HG03045 (cell line): Measurements from ENCODE around the gene PTGR1.
A peak's percentile ranks its signal among the peaks of the same experiment; 100 is the strongest.
"Not testable (repeated sequence)": the region's sequence is repeated elsewhere in the genome, so short reads cannot be mapped to it uniquely, and the experiment has no call there.

ENCODE experiments used
- ATAC-seq: cut with Tn5 transposase; IDR thresholded peaks from one replicate; pipeline ENCODE4 v1.9.1; 2021; ENCODE audit warnings: mild to moderate bottlenecking, moderate library complexity; ENCODE audit not compliant: unreplicated experiment

Gene PTGR1

GRCh38 chr9:111599092-111599954, at the start of gene PTGR1:
Gene PTGR1, minus strand, starts transcription at chr9:111599647. Its CDS starts 2,225 bp downstream, at chr9:111597422.
- ATAC-seq: no peak

- no peak for ATAC-seq
Measured at GRCh38 chr9:111649016-111649415, 49.6 kb upstream of the PTGR1 start.

- ATAC-seq: no peak
Measured at GRCh38 chr9:111648066-111648465, 48.6 kb upstream of the PTGR1 start.

- no peak for ATAC-seq
Measured at GRCh38 chr9:111646417-111646816, 47.0 kb upstream of the PTGR1 start.

- ATAC-seq: no peak
Measured at GRCh38 chr9:111645806-111646205, 46.4 kb upstream of the PTGR1 start.

GRCh38 chr9:111644195-111644772, 44.8 kb upstream of the PTGR1 start:
- no peak for ATAC-seq

GRCh38 chr9:111637421-111637950, 38.0 kb upstream of the PTGR1 start:
- ATAC-seq: no peak

GRCh38 chr9:111634860-111635259, 35.4 kb upstream of the PTGR1 start:
- ATAC-seq: no peak

GRCh38 chr9:111633389-111633736, 33.9 kb upstream of the PTGR1 start:
- ATAC-seq: no peak

GRCh38 chr9:111632695-111633388, 33.4 kb upstream of the PTGR1 start:
- no peak for ATAC-seq

GRCh38 chr9:111632060-111632459, 32.6 kb upstream of the PTGR1 start:
- no peak for ATAC-seq

GRCh38 chr9:111631214-111631971, 31.9 kb upstream of the PTGR1 start, which contains the start of gene DNAJC25:
Gene DNAJC25, plus strand, starts transcription at chr9:111631334. Its CDS starts 74 bp downstream, at chr9:111631408.
- ATAC-seq: peak; percentile 98

GRCh38 chr9:111630964-111631213, 31.4 kb upstream of the PTGR1 start:
- no peak for ATAC-seq

- peak; percentile 27 for ATAC-seq
Measured at GRCh38 chr9:111630182-111630963, 30.9 kb upstream of the PTGR1 start.

GRCh38 chr9:111628411-111628810, 29.0 kb upstream of the PTGR1 start:
- ATAC-seq: no peak

- no peak for ATAC-seq
Measured at GRCh38 chr9:111627260-111627963, 28.0 kb upstream of the PTGR1 start.

GRCh38 chr9:111622626-111623025, 23.2 kb upstream of the PTGR1 start:
- ATAC-seq: no peak

GRCh38 chr9:111621895-111622480, 22.5 kb upstream of the PTGR1 start:
- no peak for ATAC-seq

GRCh38 chr9:111617349-111617748, 17.9 kb upstream of the PTGR1 start:
- not testable (repeated sequence) for ATAC-seq
